ENCODE results near the gene NHP2. TPM values are rescaled to one million over a fixed set of nuclear protein-coding genes. Genes with fewer than 3 reads are reported as not detected.

The NHP2 gene
- total RNA-seq, 1 experiment from 2014 or later: 263 TPM

DNA sequence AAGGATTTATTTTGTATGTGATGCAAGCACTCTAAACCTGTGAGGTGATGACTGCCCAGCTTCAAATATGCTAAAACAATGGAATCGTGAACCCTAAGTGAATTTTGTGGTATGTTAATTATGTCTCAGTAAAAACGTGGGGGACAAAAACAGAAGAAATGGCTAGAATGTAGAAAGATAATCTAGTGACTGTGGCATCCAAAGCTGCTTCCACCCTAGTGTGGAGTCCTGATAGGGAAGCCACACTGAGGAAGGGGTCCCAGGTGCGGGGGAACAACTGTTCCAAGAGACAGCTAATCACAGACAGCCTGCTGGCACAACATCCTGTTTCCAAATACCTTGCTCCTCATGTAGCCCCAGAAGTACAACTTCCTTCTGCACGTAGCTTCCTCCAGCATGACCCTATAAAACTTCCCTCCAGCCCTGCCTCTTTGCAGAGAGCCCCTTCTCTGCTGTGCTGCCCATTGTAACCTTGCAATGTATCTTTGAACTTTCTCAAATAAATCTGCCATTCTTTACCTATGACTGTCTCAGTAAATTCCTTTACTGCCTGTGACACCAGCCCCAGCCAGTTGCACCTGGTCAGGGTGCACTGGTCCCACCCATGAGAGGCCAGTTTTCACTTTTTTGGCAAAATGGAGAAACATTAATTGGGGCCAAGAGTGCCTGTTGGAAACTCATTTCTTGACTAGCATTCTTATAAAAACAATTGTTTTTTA lies 28.6 kb upstream of the NHP2 start (continued):
- no peak for TF ChIP-seq STAT6 (CRISPR knock-in tag; conservative IDR thresholded peaks at IDR 0.05; ENCODE audit: low read depth)

DNA sequence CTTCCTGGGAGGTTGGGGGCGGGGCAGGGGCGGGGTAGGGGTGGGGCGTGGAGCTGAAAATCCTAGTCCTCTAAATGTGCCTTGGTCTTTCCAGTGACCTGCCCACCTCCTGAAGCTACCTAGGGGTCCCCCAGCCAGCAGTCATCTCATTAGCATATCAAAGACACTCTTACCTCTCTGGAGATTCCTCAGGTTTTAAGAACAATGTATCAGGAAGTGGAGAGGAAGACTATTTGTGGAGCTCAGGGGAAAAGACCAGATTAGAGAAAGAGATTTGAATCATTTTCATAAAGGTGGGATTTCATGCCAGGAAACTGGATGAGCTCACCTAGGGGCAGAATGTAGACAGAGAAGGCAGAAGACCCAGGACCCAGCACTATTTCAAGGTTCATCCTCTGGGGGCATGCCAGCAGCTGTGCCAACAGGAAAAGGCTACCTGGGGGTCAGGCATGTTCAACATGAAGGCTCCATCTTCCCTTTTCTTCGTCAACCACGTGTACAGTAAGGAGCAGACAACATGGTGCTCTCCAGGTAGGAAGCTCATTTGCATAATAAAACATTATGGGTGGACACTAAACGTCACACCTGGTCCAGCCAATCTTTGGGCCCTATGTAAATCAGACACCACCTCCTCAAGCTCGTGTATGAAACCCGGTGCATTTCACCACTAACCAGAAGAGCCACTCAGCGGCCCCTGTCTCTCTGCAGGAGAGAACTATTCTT lies 26.6 kb upstream of the NHP2 start:
- ChIA-PET CTCF (interaction anchor here (0.5 to 4.1 kb wide), 23 partner anchors 9 to 754 kb away, joined by 3 to 55 read pairs (median 4); partner anchors contain the start of genes GRK6, HNRNPAB and PHYKPL), POLR2A (interaction anchor here (0.7 to 3.6 kb wide), 12 partner anchors 11 to 66 kb away, joined by 3 to 67 read pairs (median 5); partner anchors contain the start of genes HNRNPAB and NHP2)
- DNase-seq (ENCODE audit: low spot score): peak; percentile 75
- Mint-ChIP-seq H3K4me1 (peaks cover 50% of the 10 kb centered on the region), H3K36me3 (peaks cover 2% of the 10 kb centered on the region; the same call in 1 of the 2 replicates), H3K4me3 (peak overlapping the region; percentile 57), H3K9me3 (peaks cover 3% of the 10 kb centered on the region; the same call in 1 of the 2 replicates), H3K27me3 (ENCODE audit: low read depth) (no peaks in the 10 kb centered on the region), H3K27ac (peak overlapping the region; percentile 100)
- TF ChIP-seq, protein P1, sequence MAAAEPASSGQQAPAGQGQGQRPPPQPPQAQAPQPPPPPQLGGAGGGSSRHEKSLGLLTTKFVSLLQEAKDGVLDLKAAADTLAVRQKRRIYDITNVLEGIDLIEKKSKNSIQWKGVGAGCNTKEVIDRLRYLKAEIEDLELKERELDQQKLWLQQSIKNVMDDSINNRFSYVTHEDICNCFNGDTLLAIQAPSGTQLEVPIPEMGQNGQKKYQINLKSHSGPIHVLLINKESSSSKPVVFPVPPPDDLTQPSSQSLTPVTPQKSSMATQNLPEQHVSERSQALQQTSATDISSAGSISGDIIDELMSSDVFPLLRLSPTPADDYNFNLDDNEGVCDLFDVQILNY (CRISPR knock-in tag; IDR thresholded peaks at IDR 0.05): no peak
- TF ChIP-seq ZNF423 (CRISPR knock-in tag; IDR thresholded peaks at IDR 0.05) (peak; percentile 58), ZNF396 (CRISPR knock-in tag; IDR thresholded peaks at IDR 0.05; ENCODE audit: borderline replicate concordance) (0 out of 2 replicates have a peak, but pooled peaks have one; percentile 48), FOXP1 (CRISPR knock-in tag; IDR thresholded peaks at IDR 0.05; ENCODE audit: borderline replicate concordance) (no peak), TEAD1 (CRISPR knock-in tag; IDR thresholded peaks at IDR 0.05) (no peak), SP1 (CRISPR knock-in tag; conservative IDR thresholded peaks at IDR 0.05) (peak; percentile 75), CREM (CRISPR knock-in tag; IDR thresholded peaks at IDR 0.05) (peak; percentile 40; the same call in 1 of the 2 replicates), ZNF263 (CRISPR knock-in tag; IDR thresholded peaks at IDR 0.05; ENCODE audit: low read depth) (no peak), ETV6 (CRISPR knock-in tag; IDR thresholded peaks at IDR 0.05) (peak; percentile 64; the same call in 1 of the 2 replicates), PRDM15 (CRISPR knock-in tag; IDR thresholded peaks at IDR 0.05) (no peak), ZBTB21 (CRISPR knock-in tag; IDR thresholded peaks at IDR 0.05; ENCODE audit: borderline replicate concordance) (peak; percentile 73; the same call in 1 of the 2 replicates)
- TF ChIP-seq, protein P2, sequence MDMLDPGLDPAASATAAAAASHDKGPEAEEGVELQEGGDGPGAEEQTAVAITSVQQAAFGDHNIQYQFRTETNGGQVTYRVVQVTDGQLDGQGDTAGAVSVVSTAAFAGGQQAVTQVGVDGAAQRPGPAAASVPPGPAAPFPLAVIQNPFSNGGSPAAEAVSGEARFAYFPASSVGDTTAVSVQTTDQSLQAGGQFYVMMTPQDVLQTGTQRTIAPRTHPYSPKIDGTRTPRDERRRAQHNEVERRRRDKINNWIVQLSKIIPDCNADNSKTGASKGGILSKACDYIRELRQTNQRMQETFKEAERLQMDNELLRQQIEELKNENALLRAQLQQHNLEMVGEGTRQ (CRISPR knock-in tag; IDR thresholded peaks at IDR 0.05): peak; percentile 59
- TF ChIP-seq, protein P3, sequence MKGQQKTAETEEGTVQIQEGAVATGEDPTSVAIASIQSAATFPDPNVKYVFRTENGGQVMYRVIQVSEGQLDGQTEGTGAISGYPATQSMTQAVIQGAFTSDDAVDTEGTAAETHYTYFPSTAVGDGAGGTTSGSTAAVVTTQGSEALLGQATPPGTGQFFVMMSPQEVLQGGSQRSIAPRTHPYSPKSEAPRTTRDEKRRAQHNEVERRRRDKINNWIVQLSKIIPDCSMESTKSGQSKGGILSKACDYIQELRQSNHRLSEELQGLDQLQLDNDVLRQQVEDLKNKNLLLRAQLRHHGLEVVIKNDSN (CRISPR knock-in tag; IDR thresholded peaks at IDR 0.05): peak; percentile 55; the same call in 1 of the 2 replicates
- TF ChIP-seq, protein P4, sequence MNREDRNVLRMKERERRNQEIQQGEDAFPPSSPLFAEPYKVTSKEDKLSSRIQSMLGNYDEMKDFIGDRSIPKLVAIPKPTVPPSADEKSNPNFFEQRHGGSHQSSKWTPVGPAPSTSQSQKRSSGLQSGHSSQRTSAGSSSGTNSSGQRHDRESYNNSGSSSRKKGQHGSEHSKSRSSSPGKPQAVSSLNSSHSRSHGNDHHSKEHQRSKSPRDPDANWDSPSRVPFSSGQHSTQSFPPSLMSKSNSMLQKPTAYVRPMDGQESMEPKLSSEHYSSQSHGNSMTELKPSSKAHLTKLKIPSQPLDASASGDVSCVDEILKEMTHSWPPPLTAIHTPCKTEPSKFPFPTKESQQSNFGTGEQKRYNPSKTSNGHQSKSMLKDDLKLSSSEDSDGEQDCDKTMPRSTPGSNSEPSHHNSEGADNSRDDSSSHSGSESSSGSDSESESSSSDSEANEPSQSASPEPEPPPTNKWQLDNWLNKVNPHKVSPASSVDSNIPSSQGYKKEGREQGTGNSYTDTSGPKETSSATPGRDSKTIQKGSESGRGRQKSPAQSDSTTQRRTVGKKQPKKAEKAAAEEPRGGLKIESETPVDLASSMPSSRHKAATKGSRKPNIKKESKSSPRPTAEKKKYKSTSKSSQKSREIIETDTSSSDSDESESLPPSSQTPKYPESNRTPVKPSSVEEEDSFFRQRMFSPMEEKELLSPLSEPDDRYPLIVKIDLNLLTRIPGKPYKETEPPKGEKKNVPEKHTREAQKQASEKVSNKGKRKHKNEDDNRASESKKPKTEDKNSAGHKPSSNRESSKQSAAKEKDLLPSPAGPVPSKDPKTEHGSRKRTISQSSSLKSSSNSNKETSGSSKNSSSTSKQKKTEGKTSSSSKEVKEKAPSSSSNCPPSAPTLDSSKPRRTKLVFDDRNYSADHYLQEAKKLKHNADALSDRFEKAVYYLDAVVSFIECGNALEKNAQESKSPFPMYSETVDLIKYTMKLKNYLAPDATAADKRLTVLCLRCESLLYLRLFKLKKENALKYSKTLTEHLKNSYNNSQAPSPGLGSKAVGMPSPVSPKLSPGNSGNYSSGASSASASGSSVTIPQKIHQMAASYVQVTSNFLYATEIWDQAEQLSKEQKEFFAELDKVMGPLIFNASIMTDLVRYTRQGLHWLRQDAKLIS (CRISPR knock-in tag; IDR thresholded peaks at IDR 0.05; ENCODE audit: borderline replicate concordance): peak; percentile 63; the same call in 1 of the 2 replicates
- TF ChIP-seq, protein P5, sequence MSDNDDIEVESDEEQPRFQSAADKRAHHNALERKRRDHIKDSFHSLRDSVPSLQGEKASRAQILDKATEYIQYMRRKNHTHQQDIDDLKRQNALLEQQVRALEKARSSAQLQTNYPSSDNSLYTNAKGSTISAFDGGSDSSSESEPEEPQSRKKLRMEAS (CRISPR knock-in tag; IDR thresholded peaks at IDR 0.05): peak; percentile 91
- ATAC-seq: peak; percentile 93
